H1 (cell line): ENCODE data around the gene CAP2. TPM values are rescaled to one million over a fixed set of nuclear protein-coding genes. Genes with fewer than 3 reads are reported as not detected.

ENCODE experiments used
- CTCF ChIA-PET: fragments of 300-600 bp; sonication (Branson Sonifier 250); formaldehyde crosslinking; loops from one replicate; lab custom pipeline; 2021; ENCODE audit not compliant: partially characterized antibody; lab: Charles Lee
- POLR2A ChIA-PET: fragments of 300-600 bp; sonication (Branson Sonifier 250); formaldehyde crosslinking; loops from one replicate; lab custom pipeline; 2021; ENCODE audit warnings: inconsistent platforms; ENCODE audit not compliant: partially characterized antibody; lab: Charles Lee
- DNase-seq, 2 experiments: peaks; one replicate each; pipeline versions ENCODE4 v3.0.0 to v3.0.0-alpha.2; 2010 to 2022; ENCODE audit warnings: low spot score in 2 of 2, low read depth in 1 of 2, mixed read lengths in 1 of 2
- FAIRE-seq: peaks from 2 replicates; lab custom pipeline; 2011; peaks lifted over from hg19 to GRCh38; lab: Jason Lieb, UNC
- H2AFZ ChIP-seq: 2 replicates; pipeline ENCODE4 v1.8.1; 2012; ENCODE audit warnings: low read length, inconsistent platforms
- H2AK5ac ChIP-seq: 2 replicates; pipeline ENCODE4 v1.6.1; 2013; ENCODE audit warnings: low read depth, low read length
- H2BK120ac ChIP-seq: replicated peaks from 2 replicates; pipeline ENCODE3; 2013; ENCODE audit warnings: low read depth, low read length, inconsistent platforms
- H2BK12ac ChIP-seq: 2 replicates; pipeline ENCODE4 v1.6.1; 2013; ENCODE audit warnings: low read depth, low read length
- H2BK15ac ChIP-seq: 2 replicates; pipeline ENCODE4 v1.6.1; 2013; ENCODE audit warnings: low read length
- H2BK20ac ChIP-seq: 2 replicates; pipeline ENCODE4 v1.6.1; 2013; ENCODE audit warnings: low read length
- H2BK5ac ChIP-seq: 2 replicates; pipeline ENCODE4 v1.6.1; 2013; ENCODE audit warnings: low read depth, low read length
- H3K14ac ChIP-seq: 2 replicates; pipeline ENCODE4 v1.6.1; 2013; ENCODE audit warnings: inconsistent platforms; ENCODE audit not compliant: insufficient read length
- H3K18ac ChIP-seq: 2 replicates; pipeline ENCODE4 v1.6.1; 2013; ENCODE audit warnings: low read length; ENCODE audit errors: extremely low read depth
- H3K23ac ChIP-seq: 2 replicates; pipeline ENCODE4 v1.6.1; 2013; ENCODE audit warnings: inconsistent platforms; ENCODE audit not compliant: insufficient read length
- H3K23me2 ChIP-seq: 2 replicates; pipeline ENCODE4 v1.6.1; 2013; ENCODE audit warnings: low read depth, low read length
- H3K27ac ChIP-seq: 2 replicates; pipeline ENCODE4 v1.6.1; 2011; ENCODE audit warnings: low read depth, low read length, inconsistent platforms
- H3K27me3 ChIP-seq, 4 experiments: replicated peaks in 1 of 4; 1 replicate in 1 of 4; 2 replicates in 3 of 4; pipeline versions ENCODE4 v1.6.1 to v1.8.1; 2011 to 2013; ENCODE audit warnings: low read length in 3 of 4, mild to moderate bottlenecking in 3 of 4, inconsistent platforms in 2 of 4, mixed read lengths in 2 of 4, moderate library complexity in 1 of 4; ENCODE audit not compliant: control insufficient read depth in 3 of 4, insufficient read depth in 3 of 4; ENCODE audit errors: extremely low read depth in 1 of 4
- H3K36me3 ChIP-seq, 4 experiments: 2 replicates each; pipeline versions ENCODE4 v1.6.1 to v1.8.1; 2011 to 2013; ENCODE audit warnings: mild to moderate bottlenecking in 4 of 4, low read length in 3 of 4, moderate library complexity in 2 of 4, control low read depth in 1 of 4, inconsistent platforms in 1 of 4; ENCODE audit not compliant: insufficient read depth in 4 of 4, control insufficient read depth in 2 of 4
- H3K4ac ChIP-seq: replicated peaks from 2 replicates; pipeline ENCODE3; 2013; ENCODE audit warnings: low read length, low read depth, mixed read lengths, inconsistent platforms; ENCODE audit not compliant: insufficient read length
- H3K4me1 ChIP-seq, 4 experiments: replicated peaks in 1 of 4; 1 replicate in 1 of 4; 2 replicates in 3 of 4; pipeline versions ENCODE4 v1.6.1 to v1.8.1; 2011 to 2013; ENCODE audit warnings: low read length in 3 of 4, inconsistent platforms in 2 of 4, mixed read lengths in 1 of 4; ENCODE audit not compliant: insufficient read depth in 4 of 4, control insufficient read depth in 3 of 4
- H3K4me2 ChIP-seq, 2 experiments: 2 replicates each; pipeline versions ENCODE4 v1.6.1 to v1.8.1; 2011 to 2013; ENCODE audit warnings: low read depth in 2 of 2, low read length in 2 of 2, control low read depth in 1 of 2, inconsistent platforms in 1 of 2, mild to moderate bottlenecking in 1 of 2; ENCODE audit not compliant: insufficient read depth in 1 of 2
- H3K4me3 ChIP-seq, 4 experiments: fragments of 200-600, 300-600 bp in 1 of 4; sonication (generic), shearing (Covaris generic), sonication (Bioruptor Twin) in 1 of 4; 2 replicates each; pipeline versions ENCODE4 v1.5.1 to v1.8.1; 2011 to 2016; ENCODE audit warnings: low read length in 4 of 4, low read depth in 3 of 4, control low read depth in 2 of 4, inconsistent platforms in 2 of 4, mild to moderate bottlenecking in 2 of 4, mixed read lengths in 1 of 4, moderate library complexity in 1 of 4; ENCODE audit not compliant: insufficient read depth in 2 of 4; ENCODE audit errors: extremely low read depth in 1 of 4
- H3K56ac ChIP-seq: replicated peaks from 2 replicates; pipeline ENCODE3; 2013; ENCODE audit warnings: low read depth, mild to moderate bottlenecking, mixed read lengths, low read length, inconsistent platforms; ENCODE audit not compliant: insufficient read length
- H3K79me1 ChIP-seq: 2 replicates; pipeline ENCODE4 v1.6.1; 2013; ENCODE audit warnings: low read depth, low read length, control low read depth
- H3K79me2 ChIP-seq, 2 experiments: 2 replicates each; pipeline versions ENCODE4 v1.6.1 to v1.8.1; 2012 to 2013; ENCODE audit warnings: low read length in 2 of 2, mild to moderate bottlenecking in 2 of 2, inconsistent platforms in 1 of 2; ENCODE audit not compliant: insufficient read depth in 2 of 2, control insufficient read depth in 1 of 2
- H3K9ac ChIP-seq, 4 experiments: replicated peaks in 1 of 4; 1 replicate in 1 of 4; 2 replicates in 3 of 4; pipeline versions ENCODE4 v1.6.1 to v1.8.1; 2011 to 2013; ENCODE audit warnings: low read depth in 3 of 4, low read length in 3 of 4, control low read depth in 2 of 4, mild to moderate bottlenecking in 2 of 4, moderate library complexity in 2 of 4, inconsistent platforms in 1 of 4; ENCODE audit errors: extremely low read depth in 1 of 4
- H3K9me3 ChIP-seq, 2 experiments: 2 replicates each; pipeline versions ENCODE4 v1.6.1 to v1.8.1; 2012 to 2013; ENCODE audit warnings: mild to moderate bottlenecking in 2 of 2, moderate library complexity in 2 of 2, control low read depth in 1 of 2, inconsistent platforms in 1 of 2, low read depth in 1 of 2, low read length in 1 of 2, mixed read lengths in 1 of 2; ENCODE audit not compliant: insufficient read depth in 2 of 2
- H4K20me1 ChIP-seq, 2 experiments: replicated peaks in 1 of 2; 2 replicates each; pipeline versions ENCODE3 to v1.8.1; 2011 to 2013; ENCODE audit warnings: inconsistent platforms in 2 of 2, low read length in 2 of 2, mild to moderate bottlenecking in 1 of 2; ENCODE audit not compliant: insufficient read depth in 2 of 2, control insufficient read depth in 1 of 2
- H4K5ac ChIP-seq: 2 replicates; pipeline ENCODE4 v1.6.1; 2013; ENCODE audit warnings: low read length, low read depth, mixed read lengths, inconsistent platforms; ENCODE audit not compliant: insufficient read length
- H4K8ac ChIP-seq: 2 replicates; pipeline ENCODE4 v1.8.0; 2013; ENCODE audit warnings: mild to moderate bottlenecking, moderate library complexity, low read length, inconsistent platforms; ENCODE audit not compliant: insufficient read depth; ENCODE audit errors: extremely low read depth
- H4K91ac ChIP-seq: replicated peaks from 2 replicates; pipeline ENCODE3; 2013; ENCODE audit warnings: low read length, mixed read lengths, inconsistent platforms; ENCODE audit not compliant: insufficient read length
- BCL11A ChIP-seq, 2 experiments: IDR thresholded peaks; one replicate each; pipeline ENCODE4 v1.6.1; 2011; ENCODE audit warnings: low read depth in 2 of 2, low read length in 2 of 2, mild to moderate bottlenecking in 2 of 2
- CBX8 ChIP-seq: fragments of 300-800, 300-1000 bp; sonication (generic); IDR thresholded peaks from 2 replicates; pipeline ENCODE4 v1.7.1; 2016; ENCODE audit warnings: low read depth, low read length, borderline replicate concordance
- EP300 ChIP-seq, 2 experiments: IDR thresholded peaks; 1 replicate in 1 of 2; 2 replicates in 1 of 2; pipeline ENCODE4 v1.6.1; 2011 to 2012; ENCODE audit warnings: low read depth in 2 of 2, low read length in 2 of 2, mild to moderate bottlenecking in 2 of 2, borderline replicate concordance in 1 of 2, inconsistent platforms in 1 of 2, moderate library complexity in 1 of 2
- KDM5A ChIP-seq: fragments of 200-600 bp; IDR thresholded peaks from 2 replicates; pipeline ENCODE4 v1.7.1; 2012; ENCODE audit warnings: mild to moderate bottlenecking, low read length, inconsistent platforms, mixed read lengths
- RXRA ChIP-seq: IDR thresholded peaks from 2 replicates; pipeline ENCODE4 v1.6.1; 2011; ENCODE audit warnings: low read depth, mild to moderate bottlenecking, low read length, moderate library complexity; ENCODE audit not compliant: insufficient read depth
- WGBS, 2 experiments: shearing (Covaris generic) in 1 of 2; methylation state at CpG; one replicate each; pipeline versions ENCODE4 v1.1.6 to v1.1.7; 2013 to 2015; ENCODE audit warnings: low lambda C conversion rate in 2 of 2, mixed read lengths in 2 of 2, inconsistent platforms in 1 of 2, low coverage in 1 of 2, missing lambda C conversion rate in 1 of 2; ENCODE audit not compliant: insufficient replicate concordance in 2 of 2, insufficient coverage in 1 of 2, insufficient read length in 1 of 2; ENCODE audit errors: extremely low coverage in 1 of 2, missing lambda C conversion rate in 1 of 2; 5-methylcytosine and 5-hydroxymethylcytosine counted together
- polyA plus RNA-seq, 7 experiments: library from polyadenylated mRNA; depleted of rRNA in 3 of 7; stranded (reverse) in 5 of 7; unstranded in 2 of 7; fragments of >200 nt in 5 of 7; fragments of 200-250 nt in 2 of 7; gene quantifications; 1 replicate in 5 of 7; 2 replicates in 1 of 7; 4 replicates in 1 of 7; pipeline versions ENCODE4 v1.2.1 to v1.2.3, GENCODE V29; 2011 to 2013; ENCODE audit warnings: missing spikeins in 2 of 7, mixed read lengths in 2 of 7
- total RNA-seq: library from RNA; stranded (reverse); fragmentation: NEBNext Ultra II Directional; extraction: Animal tissue kit (Norgen Biotek cat#: 25700); gene quantifications from 2 replicates; pipeline ENCODE4 v1.2.1, GENCODE V29; 2021
- TF ChIP-seq, protein P1 (sequence below): IDR thresholded peaks from 2 replicates; pipeline ENCODE4 v1.6.1; 2012; ENCODE audit warnings: low read length, inconsistent platforms

The CAP2 gene
- total and polyA plus RNA-seq, 2 of the 8 experiments (the other 6 are each of a cell fraction or from before 2014, with no cell fraction given), result 7.2 to 10.0 TPM

DNA sequence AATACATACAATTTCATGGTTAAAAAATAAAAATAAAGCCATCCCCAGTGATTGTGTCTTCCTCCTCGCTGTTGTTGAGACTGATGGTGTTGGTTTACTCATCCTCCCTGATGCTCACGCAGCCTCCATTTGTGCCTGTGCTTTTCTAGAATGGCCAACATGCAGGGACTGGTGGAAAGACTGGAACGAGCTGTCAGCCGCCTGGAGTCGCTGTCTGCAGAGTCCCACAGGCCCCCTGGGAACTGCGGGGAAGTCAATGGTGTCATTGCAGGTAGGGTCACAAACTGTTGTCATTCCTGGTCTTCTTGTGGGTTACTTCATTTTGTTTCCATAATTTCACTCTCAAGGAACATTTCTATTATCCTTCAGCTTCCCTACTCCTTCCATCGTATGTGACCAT lies 28.0 kb downstream of the CAP2 start:
- Histone ChIP-seq H2BK15ac (no peak overlapping the region), H2AK5ac (no peak overlapping the region), H3K27ac (no peak overlapping the region), H4K8ac (no peak overlapping the region; the same call in 1 of the 2 replicates), H3K14ac (no peak overlapping the region), H3K9ac (no peak overlapping the region), H2BK120ac (no peak overlapping the region), H4K5ac (no peak overlapping the region), H3K79me1 (no peaks in the 10 kb centered on the region), H3K4me3 (no peak overlapping the region), H2BK5ac (no peak overlapping the region), H2BK20ac (no peak overlapping the region), H3K56ac (no peak overlapping the region), H3K4me2 (no peak overlapping the region), H2AFZ (no peak overlapping the region), H3K23me2 (no peaks in the 10 kb centered on the region), H4K91ac (no peak overlapping the region), H3K23ac (no peak overlapping the region), H3K27me3 (no peaks in the 10 kb centered on the region), H2BK12ac (no peak overlapping the region), H3K9me3 (no peaks in the 10 kb centered on the region), H4K20me1 (no peaks in the 10 kb centered on the region), H3K79me2 (peaks cover 0 to 4% of the 10 kb centered on the region in 2 experiments; a peak in 1 of 4 replicates), H3K4me1 (peaks cover 0 to 7% (median 3%) of the 10 kb centered on the region in 4 experiments; a peak in 4 of 7 replicates), H3K4ac (no peak overlapping the region), H3K18ac (no peak overlapping the region), H3K36me3 (peaks cover 0 to 5% (median 3%) of the 10 kb centered on the region in 4 experiments; a peak in 3 of 8 replicates)
- 95% methylated on average over 7 of the region's 7 CpGs; no CpG with 5 or more reads in 1 of the 2 experiments for WGBS, 2 experiments
- no peak for FAIRE-seq
- DNase-seq, result no peak
- TF ChIP-seq BCL11A (IDR thresholded peaks at IDR 0.05; ENCODE audit: low read depth in 2 of 2, low read length in 2 of 2) (no peak), RXRA (no peak), CBX8 (no peak), KDM5A (no peak), EP300 (IDR thresholded peaks at IDR 0.05; ENCODE audit: borderline replicate concordance in 1 of 2, low read depth in 2 of 2, low read length in 2 of 2) (no peak)
- TF ChIP-seq, protein P1, sequence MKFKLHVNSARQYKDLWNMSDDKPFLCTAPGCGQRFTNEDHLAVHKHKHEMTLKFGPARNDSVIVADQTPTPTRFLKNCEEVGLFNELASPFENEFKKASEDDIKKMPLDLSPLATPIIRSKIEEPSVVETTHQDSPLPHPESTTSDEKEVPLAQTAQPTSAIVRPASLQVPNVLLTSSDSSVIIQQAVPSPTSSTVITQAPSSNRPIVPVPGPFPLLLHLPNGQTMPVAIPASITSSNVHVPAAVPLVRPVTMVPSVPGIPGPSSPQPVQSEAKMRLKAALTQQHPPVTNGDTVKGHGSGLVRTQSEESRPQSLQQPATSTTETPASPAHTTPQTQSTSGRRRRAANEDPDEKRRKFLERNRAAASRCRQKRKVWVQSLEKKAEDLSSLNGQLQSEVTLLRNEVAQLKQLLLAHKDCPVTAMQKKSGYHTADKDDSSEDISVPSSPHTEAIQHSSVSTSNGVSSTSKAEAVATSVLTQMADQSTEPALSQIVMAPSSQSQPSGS, result no peak
- CTCF ChIA-PET, result interaction anchor here (1.2 to 4.9 kb wide), 2 partner anchors 23 to 84 kb away, joined by 3 to 16 read pairs; no protein-coding TSS in a partner anchor
- POLR2A ChIA-PET, result no interaction called here
